DOHH2 (cell line): ENCODE measurements around the gene ZRSR2.

Experiments used
- EZH2phosphoT487 ChIP-seq: fragments of 200-600 bp; sonication (generic); IDR thresholded peaks from 2 replicates; pipeline ENCODE4 v1.6.1; 2017; ENCODE audit warnings: borderline replicate concordance, mild to moderate bottlenecking, antibody characterized with exemption, low read length, moderate library complexity, mixed read lengths
- TF ChIP-seq, protein P1 (sequence below): fragments of 200-600 bp; sonication (generic); IDR thresholded peaks from one replicate; pipeline ENCODE4 v1.5.1; 2014; ENCODE audit warnings: antibody characterized with exemption, mild to moderate bottlenecking, low read depth, low read length; ENCODE audit not compliant: poor library complexity, severe bottlenecking

DNA sequence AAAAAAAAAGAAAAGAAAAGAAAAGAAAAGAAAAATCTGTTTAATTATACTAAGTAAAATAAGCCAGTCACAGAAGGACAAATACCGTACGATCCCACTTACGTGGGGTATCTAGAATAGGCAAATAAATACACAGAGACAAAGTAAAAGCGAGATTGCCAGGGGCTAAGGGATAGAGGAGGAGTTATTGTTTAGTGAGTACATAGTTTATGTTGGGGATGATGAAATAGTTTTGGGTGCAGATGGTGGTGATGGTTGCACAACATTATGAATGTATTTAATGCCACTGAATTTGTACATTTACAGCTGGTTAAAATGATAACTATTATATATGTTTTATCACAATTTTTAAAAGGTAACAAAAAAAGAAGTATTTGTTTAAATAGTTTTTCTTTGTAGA, 45.1 kb upstream of the ZRSR2 start:
- TF ChIP-seq, protein P1, sequence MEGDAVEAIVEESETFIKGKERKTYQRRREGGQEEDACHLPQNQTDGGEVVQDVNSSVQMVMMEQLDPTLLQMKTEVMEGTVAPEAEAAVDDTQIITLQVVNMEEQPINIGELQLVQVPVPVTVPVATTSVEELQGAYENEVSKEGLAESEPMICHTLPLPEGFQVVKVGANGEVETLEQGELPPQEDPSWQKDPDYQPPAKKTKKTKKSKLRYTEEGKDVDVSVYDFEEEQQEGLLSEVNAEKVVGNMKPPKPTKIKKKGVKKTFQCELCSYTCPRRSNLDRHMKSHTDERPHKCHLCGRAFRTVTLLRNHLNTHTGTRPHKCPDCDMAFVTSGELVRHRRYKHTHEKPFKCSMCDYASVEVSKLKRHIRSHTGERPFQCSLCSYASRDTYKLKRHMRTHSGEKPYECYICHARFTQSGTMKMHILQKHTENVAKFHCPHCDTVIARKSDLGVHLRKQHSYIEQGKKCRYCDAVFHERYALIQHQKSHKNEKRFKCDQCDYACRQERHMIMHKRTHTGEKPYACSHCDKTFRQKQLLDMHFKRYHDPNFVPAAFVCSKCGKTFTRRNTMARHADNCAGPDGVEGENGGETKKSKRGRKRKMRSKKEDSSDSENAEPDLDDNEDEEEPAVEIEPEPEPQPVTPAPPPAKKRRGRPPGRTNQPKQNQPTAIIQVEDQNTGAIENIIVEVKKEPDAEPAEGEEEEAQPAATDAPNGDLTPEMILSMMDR, result no peak
- TF ChIP-seq EZH2phosphoT487, result no peak
